ENCODE results near the gene PTGES3.
"Not testable (repeated sequence)": the region's sequence is repeated elsewhere in the genome, so short reads cannot be mapped to it uniquely, and the experiment has no call there.

The PTGES3 gene

DNA sequence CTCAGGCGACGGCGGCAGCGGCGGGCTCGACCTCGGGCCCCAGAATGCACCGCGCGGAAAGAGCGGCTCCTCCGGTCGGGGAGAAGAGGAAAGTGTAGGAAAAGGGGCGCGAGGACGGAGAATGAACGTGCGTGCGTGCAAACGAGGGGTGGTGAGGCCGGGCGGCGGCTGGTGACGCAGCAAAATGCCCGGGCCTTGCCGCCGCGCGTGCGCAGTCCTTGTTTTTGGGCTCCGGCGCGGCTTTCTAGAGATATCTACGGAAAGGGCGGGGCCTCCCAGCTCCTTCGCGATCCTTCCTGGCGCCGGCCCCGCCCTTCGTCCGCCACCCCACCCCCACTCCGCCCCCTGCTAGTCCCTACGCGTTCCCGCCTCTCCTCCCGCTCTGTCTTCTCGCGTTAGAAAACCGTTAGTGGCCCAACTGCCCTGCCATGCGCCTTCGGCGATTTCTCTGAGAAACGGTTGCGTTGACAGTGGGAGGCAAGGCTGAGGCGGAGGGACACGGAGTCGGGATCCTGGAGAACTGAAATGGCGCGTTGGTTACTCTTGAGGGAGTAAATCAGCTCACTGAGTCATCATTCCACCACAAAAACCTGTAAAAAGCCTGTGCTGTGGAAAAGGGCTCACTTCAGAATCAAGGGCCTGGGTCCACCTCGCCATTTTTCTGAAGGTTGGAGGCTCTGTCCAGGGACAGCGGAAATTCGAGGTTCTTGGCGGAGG is at the start of gene PTGES3:
Gene PTGES3 (minus strand): TSS at position 156 of the 717 bp plus-strand sequence. CDS start 285 bp downstream, outside the sequence.
- peak; percentile 98 for DNase-seq

GRCh38 chr12:56728139-56728861 is 40.2 kb upstream of the PTGES3 start:
- no peak for DNase-seq

DNA sequence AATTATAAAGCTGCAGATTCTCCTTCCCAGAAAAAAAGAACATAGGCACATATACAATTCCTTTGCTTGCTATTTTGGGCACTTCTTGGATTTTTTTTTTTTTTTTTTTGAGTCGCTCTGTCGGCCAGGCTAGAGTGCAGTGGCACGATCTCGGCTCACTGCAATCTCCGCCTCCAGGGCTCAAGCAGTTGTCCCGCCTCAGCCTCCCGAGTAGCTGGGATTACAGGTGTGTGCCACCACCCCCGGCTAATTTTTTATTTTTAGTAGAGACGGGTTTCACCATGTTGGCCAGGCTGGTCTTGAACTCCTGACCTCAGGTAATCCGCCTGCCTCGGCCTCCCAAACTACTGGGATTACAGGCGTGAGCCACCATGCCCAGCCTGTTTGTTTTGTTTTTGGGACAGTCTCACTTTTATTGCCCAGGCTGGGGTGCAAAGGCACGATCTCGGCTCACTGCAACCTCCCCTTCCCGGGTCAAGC is 38.2 kb upstream of the PTGES3 start:
- not testable (repeated sequence) for DNase-seq

DNA sequence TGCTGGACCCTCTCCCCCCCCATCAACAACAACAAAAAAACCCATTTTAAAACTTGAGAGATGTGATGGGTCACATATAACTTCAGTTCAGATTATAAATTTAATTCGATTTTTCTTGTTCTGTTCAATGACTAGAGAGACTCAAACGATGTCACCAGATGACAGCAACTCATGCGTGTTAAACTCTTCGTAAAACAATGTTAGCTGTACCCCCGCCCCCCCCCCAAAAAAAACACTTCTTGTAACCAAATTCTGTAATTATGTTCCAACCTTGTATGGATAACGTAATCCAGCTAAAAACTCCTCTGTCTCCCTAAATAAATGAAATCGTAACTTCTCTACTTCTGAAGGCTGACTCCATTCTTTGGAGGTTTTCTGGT is 37.6 kb upstream of the PTGES3 start:
- DNase-seq = no peak

- DNase-seq = peak; percentile 78
These were observed 37.1 kb upstream of the PTGES3 start, which contains the start of gene NACA for GRCh38 chr12:56724972-56725722. TSS of gene NACA (minus strand) at chr12:56725299. CDS start at chr12:56724521, 778 bp downstream.

GRCh38 chr12:56724701-56724971 is 36.6 kb upstream of the PTGES3 start:
- DNase-seq = no peak

DNA sequence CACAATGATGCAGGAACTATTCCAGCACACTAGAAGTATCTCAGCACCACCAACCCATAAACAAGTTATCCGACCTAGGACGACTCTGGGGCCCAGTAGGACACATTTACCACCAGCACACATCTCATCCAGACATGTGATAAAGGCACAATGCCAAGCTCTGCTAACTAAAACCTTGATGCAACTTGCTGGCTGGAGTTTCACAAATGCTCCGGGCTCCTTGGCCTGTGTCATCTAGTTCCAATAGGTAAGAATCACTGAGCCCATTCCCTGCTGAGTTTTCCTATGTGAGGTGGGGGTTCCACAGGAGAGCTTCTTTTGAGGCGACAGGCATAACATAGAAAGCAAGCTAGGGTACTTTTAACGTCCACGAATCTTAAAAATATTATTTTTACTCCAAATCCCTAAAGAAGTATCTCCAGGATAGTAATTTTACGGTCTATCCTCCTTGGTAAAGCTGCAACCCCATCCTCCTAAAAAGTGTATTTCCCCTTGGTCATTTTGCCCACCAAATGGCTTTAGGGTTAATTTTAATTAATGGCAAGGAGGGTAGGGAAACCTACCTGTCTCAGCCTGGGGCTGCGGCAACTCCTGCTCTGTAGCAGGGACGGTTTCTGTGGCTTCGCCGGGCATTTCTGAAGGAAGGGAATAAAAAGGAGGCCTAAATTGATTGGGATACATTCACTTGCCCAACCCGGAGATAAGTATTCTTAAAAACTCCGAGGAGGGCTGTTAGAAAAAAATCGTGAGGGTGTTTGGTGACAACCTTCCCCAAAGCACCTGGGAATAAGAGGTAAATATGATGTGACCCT is 36.0 kb upstream of the PTGES3 start:
- no peak for DNase-seq

- DNase-seq = no peak
These were observed 35.3 kb upstream of the PTGES3 start for GRCh38 chr12:56723352-56723751.

DNA sequence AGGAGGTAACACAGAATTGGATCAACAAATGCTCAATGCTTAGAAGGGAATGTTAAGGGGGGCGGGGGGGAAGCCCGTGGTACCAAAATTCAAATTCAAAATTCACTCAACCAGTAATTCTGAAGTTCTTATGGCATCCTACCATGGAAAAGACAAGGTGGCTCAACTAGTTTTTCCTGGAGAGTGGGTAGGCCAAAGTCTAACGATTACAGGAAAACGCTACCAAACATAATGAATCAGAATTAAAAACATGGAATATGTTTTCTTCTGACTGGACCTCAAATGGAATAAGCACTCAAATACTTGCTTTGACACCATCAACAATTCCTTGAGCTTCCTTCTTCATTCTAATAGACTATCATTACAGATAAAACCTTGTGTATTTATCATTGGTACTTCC is 34.7 kb upstream of the PTGES3 start:
- DNase-seq = no peak

DNA sequence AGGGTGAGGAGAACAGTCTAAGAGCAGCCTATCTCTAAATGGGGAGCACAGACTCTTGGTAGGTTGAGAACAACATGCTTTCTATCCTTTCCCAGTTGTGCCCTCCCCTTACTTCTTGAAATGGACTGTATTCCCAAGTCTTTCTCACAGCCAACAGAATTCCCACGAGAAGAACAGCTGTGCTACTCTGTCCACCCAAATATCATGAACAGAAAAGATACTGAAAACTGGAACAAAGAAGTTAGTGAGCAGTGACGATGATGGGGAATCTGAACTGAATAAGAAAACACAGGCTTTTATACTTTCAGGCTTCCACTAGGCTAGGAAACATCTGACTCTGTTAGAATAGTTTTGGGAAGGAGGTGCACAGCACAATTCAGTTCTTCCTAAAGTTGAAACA is 33.6 kb upstream of the PTGES3 start:
- DNase-seq = no peak

DNA sequence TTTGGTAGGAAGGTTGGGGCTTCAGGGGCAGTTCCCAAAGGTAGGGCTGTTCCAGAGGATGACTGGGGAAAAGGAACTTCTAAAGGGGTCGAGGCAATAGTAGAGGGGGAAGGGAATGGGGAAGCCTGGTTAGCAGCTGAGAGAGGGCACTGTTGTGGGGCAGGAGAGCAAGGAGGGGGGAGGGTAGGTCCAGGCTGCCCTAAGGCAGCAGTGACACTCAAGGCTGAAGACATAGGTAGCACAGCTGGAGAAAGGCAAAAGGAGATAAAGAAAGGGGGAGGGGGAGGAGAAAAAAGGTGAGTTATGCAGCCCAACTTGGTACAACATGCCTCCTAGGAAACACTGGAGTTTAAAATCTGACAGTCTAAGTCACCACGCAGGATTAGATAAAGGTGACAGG is 33.1 kb upstream of the PTGES3 start:
- no peak for DNase-seq

- no peak for DNase-seq
These were observed 32.7 kb upstream of the PTGES3 start for GRCh38 chr12:56720731-56721151.

DNA sequence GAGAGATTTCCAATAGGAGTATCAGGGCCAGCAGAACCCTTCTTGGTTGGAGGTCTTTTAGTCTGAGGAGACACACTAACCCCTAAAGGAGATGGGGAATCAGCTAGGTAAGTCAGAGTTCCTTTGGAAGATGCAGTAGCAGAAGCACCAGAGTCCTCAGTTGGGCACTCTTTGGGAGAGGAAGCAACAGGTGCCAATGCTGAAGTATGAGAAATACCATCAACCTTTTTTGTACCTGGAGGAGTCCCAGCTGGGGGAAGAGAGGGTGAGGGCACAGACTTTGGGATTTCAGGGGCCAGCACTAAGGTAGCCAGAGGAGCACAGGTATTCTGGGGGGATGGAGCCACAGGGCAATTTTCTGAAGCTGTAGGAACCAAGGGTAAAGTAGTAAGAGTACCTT is 31.0 kb upstream of the PTGES3 start:
- no peak for DNase-seq

GRCh38 chr12:56718636-56719035 is 30.6 kb upstream of the PTGES3 start:
- DNase-seq = no peak

GRCh38 chr12:56718149-56718548 is 30.1 kb upstream of the PTGES3 start:
- no peak for DNase-seq

DNA sequence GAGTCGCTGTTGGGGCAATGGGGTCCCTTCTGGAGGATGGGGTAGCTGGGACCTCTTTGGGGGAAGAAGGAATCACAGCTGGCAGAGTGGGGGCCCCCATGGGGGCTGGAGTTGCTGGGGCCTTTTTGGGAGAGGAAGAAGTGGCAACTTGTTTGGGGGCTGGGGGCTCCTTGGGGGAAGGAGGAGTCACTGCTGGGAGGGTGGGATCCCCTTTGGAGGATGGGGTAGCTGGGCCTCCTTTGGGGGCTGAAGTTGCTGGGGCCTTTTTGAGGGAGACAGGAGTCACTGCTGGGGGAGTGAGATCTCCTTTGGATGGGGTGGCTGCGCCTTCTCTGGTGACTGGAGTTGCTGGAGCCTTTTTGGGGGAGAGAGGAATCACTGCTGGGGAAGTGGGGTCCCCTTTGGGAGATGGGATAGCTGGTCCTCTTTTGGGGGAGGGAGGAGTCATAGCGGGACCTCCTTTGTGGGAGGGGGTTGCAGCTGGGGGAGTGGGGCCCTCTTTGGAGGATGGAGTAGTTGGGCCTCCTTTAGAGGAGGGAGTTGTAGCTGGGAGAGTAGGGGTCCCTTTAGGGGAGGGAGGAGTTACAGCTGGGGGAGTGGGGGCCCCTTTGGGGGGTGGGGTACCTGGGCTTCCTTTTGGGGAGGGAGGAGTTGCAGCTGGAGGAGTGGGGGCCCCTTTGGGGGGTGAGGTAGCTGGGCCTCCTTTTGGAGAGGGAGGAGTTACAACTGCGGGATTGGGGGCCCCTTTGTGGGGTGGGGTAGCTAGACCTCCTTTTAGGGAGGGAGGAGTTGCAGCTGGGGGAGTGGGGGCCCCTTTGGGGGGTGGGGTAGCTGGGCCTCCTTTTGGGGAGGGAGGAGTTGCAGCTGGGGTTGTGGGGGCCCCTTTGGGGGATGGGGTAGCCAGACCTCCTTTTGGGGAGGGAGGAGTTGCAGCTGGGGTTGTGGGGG is 29.1 kb upstream of the PTGES3 start:
- DNase-seq = no peak

DNA sequence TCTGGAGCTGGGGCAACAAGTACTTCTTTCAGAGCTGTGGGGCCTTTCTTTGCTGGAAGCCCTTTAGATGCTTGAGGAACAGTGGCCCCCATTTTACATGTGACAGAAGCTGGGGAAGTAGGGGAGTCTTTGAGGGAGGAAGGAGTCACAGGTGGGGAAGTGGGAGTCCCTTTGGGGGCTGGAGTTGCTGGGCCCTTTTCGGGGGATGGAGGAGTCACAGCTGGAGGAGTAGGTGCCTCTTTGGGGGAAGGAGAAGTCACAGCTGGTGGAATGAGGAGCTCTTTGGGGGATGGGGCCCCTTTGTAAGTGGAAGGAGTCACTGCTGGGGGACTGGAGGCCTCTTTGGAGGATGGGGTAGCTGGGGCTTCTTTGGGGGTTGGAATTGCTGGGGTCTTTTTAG is 28.4 kb upstream of the PTGES3 start:
- DNase-seq = no peak

DNA sequence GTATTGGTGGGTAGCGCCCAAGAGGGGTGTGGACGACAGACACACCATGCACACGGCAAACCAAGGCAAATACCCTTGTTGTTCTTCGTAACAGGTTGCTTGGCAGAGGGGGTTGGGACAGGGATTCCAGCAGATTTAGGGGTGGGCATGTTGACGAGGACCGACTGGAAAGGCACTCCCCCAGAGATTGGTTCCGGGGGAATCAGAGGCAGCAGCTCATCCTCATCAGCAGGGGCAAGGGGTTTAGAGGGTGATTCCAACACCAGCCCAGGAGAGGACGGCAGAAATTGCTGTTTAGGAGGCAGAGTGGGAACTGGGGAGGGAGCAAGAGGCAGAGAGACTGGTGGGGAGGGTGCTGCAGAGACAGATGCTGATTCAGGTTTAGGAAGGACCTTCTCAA is 27.7 kb upstream of the PTGES3 start:
- DNase-seq = no peak

DNA sequence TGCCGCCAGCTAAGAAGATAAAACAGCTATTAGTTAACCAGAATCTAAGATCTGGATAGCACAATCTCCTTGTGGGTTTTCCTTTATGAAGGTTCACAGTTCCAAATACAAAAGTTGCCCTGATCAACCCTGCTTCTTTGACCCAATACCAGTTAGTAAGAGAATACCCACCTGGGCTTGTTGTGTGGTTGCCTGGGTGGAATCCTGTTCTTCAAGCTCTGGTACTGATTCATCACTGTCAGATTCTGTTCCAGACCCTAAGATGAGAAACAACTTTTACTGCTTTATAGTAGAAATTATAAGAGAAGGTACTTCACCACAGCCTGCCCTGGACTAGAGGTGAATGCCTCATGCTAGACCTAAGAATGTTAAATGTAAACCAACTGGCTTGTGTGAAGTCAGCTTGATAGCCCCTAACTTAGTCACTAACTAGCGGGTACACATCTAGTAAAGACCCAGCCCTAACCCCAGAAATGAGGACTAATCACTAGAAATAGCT is 26.4 kb upstream of the PTGES3 start:
- DNase-seq = no peak

GRCh38 chr12:56713345-56713744 is 25.3 kb upstream of the PTGES3 start:
- DNase-seq = no peak

- no peak for DNase-seq
These were observed 21.8 kb upstream of the PTGES3 start for GRCh38 chr12:56709759-56710376.

All from DMS79 (cell line).